Inflammatory macrophage (primary cell): ENCODE measurements around the gene IGFL4.

Experiments
- DNase-seq, 2 donors: peaks; one replicate each; pipeline ENCODE4 v3.0.0-alpha.2; 2020 to 2022

The IGFL4 gene

DNA sequence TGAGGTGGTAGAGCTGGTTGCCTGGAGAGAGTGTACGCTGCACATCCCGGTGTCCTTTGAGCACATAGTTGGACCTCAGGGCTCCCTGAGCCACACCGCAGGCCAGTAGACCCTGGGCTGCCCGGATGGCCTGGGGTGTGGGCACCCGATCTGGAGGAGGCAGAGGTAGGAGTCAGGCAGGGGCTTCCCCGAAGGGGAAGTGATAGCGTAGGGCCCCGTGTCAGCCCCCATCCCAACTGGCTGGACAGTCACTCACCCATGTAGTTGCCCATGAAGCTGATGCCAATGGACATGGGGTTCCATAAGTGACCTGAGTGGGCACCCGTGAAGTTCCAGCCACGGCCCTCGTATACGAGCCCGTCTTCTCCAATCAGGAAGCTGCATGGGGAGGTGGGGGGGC, 21.5 kb downstream of the IGFL4 start:
- no peak for DNase-seq

- DNase-seq, result no peak
Observed at GRCh38 chr19:46018729-46019251, 22.0 kb downstream of the IGFL4 start.

DNA sequence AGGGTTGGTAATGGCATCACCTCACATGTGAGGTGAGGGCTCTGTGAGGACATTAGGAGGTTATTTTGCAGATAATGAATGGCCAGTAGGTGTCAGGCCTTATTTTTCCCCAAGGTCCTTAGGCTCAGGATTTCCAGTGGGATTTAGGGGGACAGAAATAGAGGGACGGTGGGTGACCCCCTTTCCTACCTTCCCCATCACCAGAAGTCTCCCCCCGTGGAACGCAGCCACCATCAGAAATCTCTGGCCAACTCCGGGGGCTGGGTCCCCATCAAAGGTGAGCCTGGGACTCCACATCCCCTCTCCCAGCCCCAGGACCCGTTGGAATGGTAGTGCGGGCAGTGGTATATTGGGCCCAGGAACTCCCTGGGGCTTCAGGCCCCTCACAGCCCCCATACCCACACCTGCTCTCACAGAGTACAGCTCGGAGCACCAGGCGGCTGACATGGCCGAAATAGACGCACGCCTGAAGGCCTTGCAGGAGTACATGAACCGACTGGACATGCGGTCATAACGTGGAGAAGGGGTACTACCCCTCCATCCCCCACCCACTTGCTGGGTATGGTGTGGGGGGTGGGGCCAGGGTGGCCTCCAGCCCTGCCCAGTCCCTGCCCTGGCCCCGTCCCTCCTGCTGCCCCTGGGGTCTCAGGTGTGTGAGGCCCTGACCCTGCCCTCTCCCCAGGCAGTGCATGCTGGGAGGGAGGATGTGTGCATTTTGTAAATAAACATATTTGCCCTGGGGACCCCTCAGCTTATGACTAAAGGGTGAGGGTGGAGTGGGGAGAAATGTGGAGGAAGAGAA, 22.7 kb downstream of the IGFL4 start:
- DNase-seq, result no peak

DNA sequence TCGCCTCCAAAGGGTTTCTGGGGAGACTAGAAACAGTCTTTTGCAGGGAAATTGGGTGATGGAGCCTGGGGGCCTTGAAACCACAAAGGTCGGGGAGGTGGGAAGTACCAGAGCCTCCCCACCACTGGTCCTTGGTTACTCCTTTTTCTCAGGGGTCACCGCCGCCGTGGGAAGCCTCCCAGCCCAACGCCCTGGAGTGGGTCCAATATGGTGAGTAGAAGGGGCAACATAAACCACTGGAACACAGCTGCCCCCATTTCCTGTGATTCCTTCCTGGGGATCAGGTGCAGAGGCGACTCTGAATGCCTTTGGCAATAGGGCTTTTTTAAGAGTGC, 23.7 kb downstream of the IGFL4 start:
- DNase-seq, result no peak

- peak; percentile 83 to 84 for DNase-seq
Observed at GRCh38 chr19:46016426-46017094, 24.2 kb downstream of the IGFL4 start.

DNA sequence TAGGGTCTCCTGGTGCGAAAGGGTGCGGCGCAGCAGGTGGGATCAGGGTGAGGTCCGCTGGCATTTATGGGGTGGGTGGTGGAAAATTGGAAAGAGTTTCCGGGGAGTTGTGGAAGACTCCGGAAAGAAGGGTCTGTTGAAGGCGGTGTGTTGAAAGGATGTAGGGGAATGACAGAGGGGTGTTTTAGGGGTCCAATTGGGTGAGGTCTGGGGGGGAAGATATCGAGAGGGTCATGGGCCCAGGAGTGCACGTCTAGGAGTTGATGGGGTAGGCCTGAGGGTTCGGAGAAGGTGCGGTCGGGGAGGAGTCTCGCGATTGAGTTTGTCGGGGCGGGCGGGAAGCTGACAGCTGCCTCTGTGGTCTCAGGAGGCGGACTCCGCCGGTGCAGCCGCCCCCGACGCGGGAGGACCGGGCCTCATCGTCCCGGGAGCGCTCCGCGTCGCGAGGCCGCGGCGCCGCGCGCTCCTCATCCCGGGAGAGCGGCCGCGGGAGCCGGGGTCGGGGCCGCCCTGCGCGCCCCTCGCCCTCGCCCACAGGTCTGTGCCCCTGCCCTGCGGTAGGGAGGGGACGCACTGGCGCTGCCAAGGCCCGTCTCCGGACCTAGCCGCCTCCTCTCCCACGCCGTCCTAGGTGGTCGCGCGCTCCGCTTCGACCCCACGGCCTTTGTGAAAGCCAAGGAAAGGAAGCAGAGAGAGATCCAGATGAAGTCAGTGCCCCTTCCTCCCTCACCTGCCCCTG, 24.9 kb downstream of the IGFL4 start:
- no peak for DNase-seq

DNA sequence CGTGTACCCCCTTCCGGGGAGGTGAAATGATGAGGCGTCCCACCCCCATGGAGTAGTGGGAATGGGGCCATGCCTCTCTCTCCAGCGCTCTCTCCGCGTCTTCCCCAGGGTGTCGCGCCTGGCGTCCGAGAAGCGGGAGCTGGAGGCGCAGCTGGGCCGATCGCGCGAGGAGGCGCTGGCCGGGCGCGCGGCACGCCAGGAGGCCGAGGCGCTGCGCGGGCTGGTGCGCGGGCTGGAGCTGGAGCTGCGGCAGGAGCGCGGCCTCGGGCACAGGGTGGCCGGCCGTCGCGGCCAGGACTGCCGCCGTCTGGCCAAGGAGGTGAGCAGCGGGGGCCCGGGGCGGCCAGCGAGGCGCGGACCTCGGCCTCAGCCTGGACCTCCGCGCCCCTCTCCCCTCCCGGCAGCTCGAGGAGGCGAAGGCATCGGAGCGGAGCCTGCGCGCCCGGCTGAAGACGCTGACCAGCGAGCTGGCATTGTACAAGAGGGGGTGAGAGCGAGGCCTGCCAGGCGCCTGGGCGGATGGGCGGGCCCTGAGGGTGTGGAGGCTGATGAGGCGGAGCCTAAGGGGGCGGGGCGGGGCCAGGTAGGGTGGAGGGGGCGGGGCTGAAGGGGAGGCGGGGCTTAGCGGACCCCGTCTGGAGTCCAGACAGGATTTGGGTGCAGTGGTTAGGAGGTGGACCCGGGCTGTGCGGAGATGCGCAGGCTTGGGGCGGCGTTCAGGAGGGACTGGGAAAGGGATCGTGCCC, 25.7 kb downstream of the IGFL4 start:
- DNase-seq, result peak; percentile 26 to 48

GRCh38 chr19:46014534-46014933, 26.3 kb downstream of the IGFL4 start:
- no peak for DNase-seq

GRCh38 chr19:46009530-46010510, 31.0 kb downstream of the IGFL4 start:
- peak; percentile 49 to 70 for DNase-seq

- no peak for DNase-seq
Observed at GRCh38 chr19:46006411-46006810, 34.4 kb downstream of the IGFL4 start.

- no peak for DNase-seq
Observed at GRCh38 chr19:46002678-46003275, 38.0 kb downstream of the IGFL4 start.

DNA sequence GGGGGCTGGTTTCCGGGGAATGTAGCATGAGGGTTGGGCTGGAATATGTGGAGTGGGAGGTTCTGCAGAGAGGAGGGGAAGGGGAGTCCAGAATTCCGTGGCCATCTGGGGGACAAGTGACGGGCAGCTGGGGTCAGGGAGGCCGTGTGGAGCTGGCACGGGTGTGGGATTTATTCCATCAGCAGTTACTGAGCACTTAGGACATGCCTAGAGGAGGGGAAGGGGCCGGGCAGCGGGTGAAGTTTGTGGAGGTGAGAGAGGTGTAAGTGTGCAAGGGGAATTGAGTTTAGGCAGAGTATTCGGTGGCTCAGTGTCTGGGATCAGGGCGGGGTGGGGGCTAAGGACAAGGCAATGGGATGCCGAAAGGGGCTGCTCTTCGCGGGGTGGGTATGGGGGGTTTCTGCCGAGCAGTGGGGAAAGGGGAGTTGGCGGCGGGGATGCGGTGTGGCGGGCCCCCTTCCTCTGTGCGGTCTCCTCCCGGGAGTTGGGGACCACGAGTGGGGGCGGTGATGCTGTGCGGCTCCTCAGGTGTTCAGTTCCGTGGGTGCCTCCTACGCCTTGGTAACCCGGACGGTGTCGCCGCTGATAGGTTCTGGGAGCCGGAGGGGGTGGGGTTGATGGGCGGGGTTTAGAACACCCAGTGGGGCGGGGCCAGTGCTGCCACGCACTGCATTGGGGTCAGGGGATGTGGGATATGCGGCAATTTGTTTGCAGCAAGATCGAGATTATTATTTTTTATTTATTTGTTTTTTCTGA, 40.1 kb downstream of the IGFL4 start:
- DNase-seq, result no peak

GRCh38 chr19:45999653-46000121, 41.1 kb downstream of the IGFL4 start:
- DNase-seq, result peak; percentile 27 to 47

DNA sequence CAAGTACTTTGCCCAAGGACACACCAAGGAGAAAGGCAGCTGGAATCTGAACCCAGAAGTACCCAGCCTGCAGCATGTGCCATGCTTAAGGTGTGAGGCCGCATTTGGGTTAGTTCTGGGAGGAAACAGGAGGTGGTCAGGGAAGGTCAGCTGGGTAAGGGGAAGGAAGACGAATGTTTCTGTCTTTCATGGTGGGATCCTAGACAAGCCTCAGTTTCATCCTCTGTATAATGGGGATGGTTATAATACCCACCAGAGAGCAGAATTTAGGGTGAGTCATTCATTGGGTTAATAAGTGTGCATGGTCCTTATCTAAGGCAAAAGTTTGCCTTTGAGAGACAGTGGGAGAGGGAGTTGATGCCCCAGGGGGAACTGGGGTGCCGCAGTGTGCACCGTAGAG, 42.0 kb downstream of the IGFL4 start:
- DNase-seq, result no peak

GRCh38 chr19:45996933-45997332, 43.9 kb downstream of the IGFL4 start:
- no peak for DNase-seq

GRCh38 chr19:45995715-45996385, 45.0 kb downstream of the IGFL4 start:
- DNase-seq, result no peak

GRCh38 chr19:45994998-45995714, 45.6 kb downstream of the IGFL4 start, which contains the start of gene CCDC61:
Gene CCDC61, plus strand, starts transcription at chr19:45995467. Its CDS starts 7,552 bp downstream, at chr19:46003019.
- peak; percentile 99 to 100 for DNase-seq

- DNase-seq, result no peak
Observed at GRCh38 chr19:45994456-45994997, 46.3 kb downstream of the IGFL4 start.
